K562 (cell line): ENCODE measurements around the gene SFXN5. TPM values are rescaled to one million over a fixed set of nuclear protein-coding genes. Genes with fewer than 3 reads are reported as not detected.

Source experiments
- BHLHE40 ChIP-seq: IDR thresholded peaks from 2 replicates; pipeline ENCODE4 v1.6.1; 2011; ENCODE audit warnings: low read length, improper control_type of control experiment
- MGA ChIP-seq: fragments of 450-650 bp; IDR thresholded peaks from 2 replicates; pipeline ENCODE4 v1.6.1; 2016; ENCODE audit warnings: mild to moderate bottlenecking, moderate library complexity
- MLLT1 ChIP-seq, 2 experiments: fragments of 450-650 bp; IDR thresholded peaks; 2 replicates each; pipeline ENCODE4 v1.6.1; 2016
- ZBTB43 ChIP-seq: sonication (generic); formaldehyde crosslinking; IDR thresholded peaks from 2 replicates; pipeline ENCODE4 v1.8.0; 2023; ENCODE audit warnings: mild to moderate bottlenecking, missing genetic modification reagents
- ZBTB9 ChIP-seq: fragments of 450-650 bp; formaldehyde crosslinking; IDR thresholded peaks from 2 replicates; pipeline ENCODE4 v1.4.0; 2020; ENCODE audit warnings: mild to moderate bottlenecking, moderate library complexity
- ZNF512 ChIP-seq: IDR thresholded peaks from 2 replicates; pipeline ENCODE4 v1.6.1; 2016; ENCODE audit warnings: missing genetic modification characterization, missing compliant biosample characterization
- ZNF551 ChIP-seq: fragments of 250-450 bp; sonication (Bioruptor Pico); IDR thresholded peaks from 2 replicates; pipeline ENCODE4 v1.5.0; 2021; ENCODE audit warnings: mild to moderate bottlenecking, moderate library complexity
- ZNF584 ChIP-seq: fragments of 200-800 bp; sonication (Bioruptor generic); IDR thresholded peaks from 2 replicates; pipeline ENCODE4 v1.6.1; 2016; ENCODE audit warnings: low read depth, mild to moderate bottlenecking, missing genetic modification characterization, missing compliant biosample characterization
- polyA plus RNA-seq, 8 experiments: library from polyadenylated mRNA; depleted of rRNA in 4 of 8; stranded (reverse) in 5 of 8; unstranded in 3 of 8; fragments of >200 nt; fragmentation: Nextera tagmentation in 2 of 8; fragmentation: Illumina TruSeq in 1 of 8; extraction: Ambion mirVana in 2 of 8; extraction: Trizol in 1 of 8; gene quantifications; 2 replicates each; pipeline versions ENCODE4 v1.2.1 to v1.2.3, GENCODE V29; 2011 to 2014; ENCODE audit warnings: inconsistent platforms in 1 of 8, missing spikeins in 1 of 8
- total RNA-seq, 7 experiments: library from RNA; depleted of rRNA in 6 of 7; stranded (reverse); fragments of >200 nt in 6 of 7; fragmentation: Illumina TruSeq in 2 of 7; extraction: Trizol in 2 of 7; gene quantifications; 2 replicates each; pipeline versions ENCODE4 v1.2.1 to v1.2.3, GENCODE V29; 2011 to 2021; ENCODE audit warnings: low replicate concordance in 1 of 7

The SFXN5 gene
- total and polyA plus RNA-seq, 9 of the 15 experiments (the other 6 are each of a cell fraction or from before 2014, with no cell fraction given) = 8.3 to 22.6 (median 16.0) TPM

GRCh38 chr2:73112913-73113854 is 41.7 kb upstream of the SFXN5 start, which contains the start of gene RAB11FIP5 (continued):
- TF ChIP-seq MGA (peak; percentile 73), BHLHE40 (no peak), ZBTB43 (CRISPR knock-in tag) (no peak), ZNF584 (CRISPR knock-in tag) (no peak), ZNF512 (tag) (no peak), MLLT1 (IDR thresholded peaks at IDR 0.05) (peak in 1 of 2 experiments; percentile 51; a peak in 1 of 4 replicates), ZBTB9 (CRISPR knock-in tag) (peak; percentile 50; the same call in 1 of the 2 replicates), ZNF551 (CRISPR knock-in tag) (no peak)
